Fibroblast of lung (primary cell): ENCODE results near the gene PDSS2.

ENCODE experiments used
- CTCF ChIP-seq, 2 donors: IDR thresholded peaks in 1 of 2; conservative IDR thresholded peaks in 1 of 2; 1 replicate in 1 of 2; 2 replicates in 1 of 2; pipeline ENCODE4 v1.5.1; 2011 to 2012; ENCODE audit warnings: low read length in 2 of 2, control low read depth in 1 of 2, inconsistent platforms in 1 of 2, low read depth in 1 of 2, mild to moderate bottlenecking in 1 of 2
- EZH2 ChIP-seq: IDR thresholded peaks from 2 replicates; pipeline ENCODE4 v1.5.1; 2012; ENCODE audit warnings: low read length, control low read depth, mild to moderate bottlenecking; ENCODE audit errors: missing control alignments

DNA sequence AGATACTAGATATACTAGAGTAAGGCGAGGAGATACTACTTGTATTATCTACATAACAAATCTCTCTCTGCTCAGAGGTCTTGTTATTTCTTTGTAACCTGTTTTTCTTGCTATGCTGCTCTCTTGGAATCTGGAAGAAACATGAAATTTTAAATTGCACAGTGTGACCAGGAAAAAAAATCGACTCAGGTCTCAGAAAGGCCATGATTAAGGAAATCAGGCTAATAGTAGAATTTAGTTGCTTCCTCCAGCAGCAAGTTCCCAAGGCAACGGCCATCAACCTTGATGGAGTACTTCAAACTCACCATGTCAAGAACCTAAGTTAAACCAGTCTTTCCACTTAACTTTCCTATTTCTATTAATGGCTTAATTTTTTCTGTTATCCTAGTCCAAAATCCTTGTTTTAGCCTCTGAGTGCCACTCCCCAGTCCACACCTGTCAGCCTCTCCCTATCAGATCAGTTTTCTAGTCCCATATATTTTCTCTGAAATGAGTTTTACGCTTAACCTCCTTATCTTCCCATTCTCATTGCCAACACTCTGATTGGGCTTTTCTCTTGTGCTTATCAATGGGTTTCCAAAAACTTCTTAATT is 256.4 kb downstream of the PDSS2 start:
- TF ChIP-seq CTCF (conservative IDR thresholded peaks at IDR 0.05 in 1 of 2, IDR thresholded peaks at IDR 0.05 in 1 of 2; ENCODE audit: low read depth in 1 of 2, low read length in 2 of 2) (no peak), EZH2 (no peak)
